GM19238 (cell line): ENCODE measurements around the gene LRP4.
"Not testable (repeated sequence)": the region's sequence is repeated elsewhere in the genome, so short reads cannot be mapped to it uniquely, and the experiment has no call there.

Experiments
- DNase-seq: peaks from one replicate; pipeline ENCODE4 v3.0.0; 2011; ENCODE audit warnings: low spot score; ENCODE audit not compliant: insufficient read length

Gene LRP4, protein sequence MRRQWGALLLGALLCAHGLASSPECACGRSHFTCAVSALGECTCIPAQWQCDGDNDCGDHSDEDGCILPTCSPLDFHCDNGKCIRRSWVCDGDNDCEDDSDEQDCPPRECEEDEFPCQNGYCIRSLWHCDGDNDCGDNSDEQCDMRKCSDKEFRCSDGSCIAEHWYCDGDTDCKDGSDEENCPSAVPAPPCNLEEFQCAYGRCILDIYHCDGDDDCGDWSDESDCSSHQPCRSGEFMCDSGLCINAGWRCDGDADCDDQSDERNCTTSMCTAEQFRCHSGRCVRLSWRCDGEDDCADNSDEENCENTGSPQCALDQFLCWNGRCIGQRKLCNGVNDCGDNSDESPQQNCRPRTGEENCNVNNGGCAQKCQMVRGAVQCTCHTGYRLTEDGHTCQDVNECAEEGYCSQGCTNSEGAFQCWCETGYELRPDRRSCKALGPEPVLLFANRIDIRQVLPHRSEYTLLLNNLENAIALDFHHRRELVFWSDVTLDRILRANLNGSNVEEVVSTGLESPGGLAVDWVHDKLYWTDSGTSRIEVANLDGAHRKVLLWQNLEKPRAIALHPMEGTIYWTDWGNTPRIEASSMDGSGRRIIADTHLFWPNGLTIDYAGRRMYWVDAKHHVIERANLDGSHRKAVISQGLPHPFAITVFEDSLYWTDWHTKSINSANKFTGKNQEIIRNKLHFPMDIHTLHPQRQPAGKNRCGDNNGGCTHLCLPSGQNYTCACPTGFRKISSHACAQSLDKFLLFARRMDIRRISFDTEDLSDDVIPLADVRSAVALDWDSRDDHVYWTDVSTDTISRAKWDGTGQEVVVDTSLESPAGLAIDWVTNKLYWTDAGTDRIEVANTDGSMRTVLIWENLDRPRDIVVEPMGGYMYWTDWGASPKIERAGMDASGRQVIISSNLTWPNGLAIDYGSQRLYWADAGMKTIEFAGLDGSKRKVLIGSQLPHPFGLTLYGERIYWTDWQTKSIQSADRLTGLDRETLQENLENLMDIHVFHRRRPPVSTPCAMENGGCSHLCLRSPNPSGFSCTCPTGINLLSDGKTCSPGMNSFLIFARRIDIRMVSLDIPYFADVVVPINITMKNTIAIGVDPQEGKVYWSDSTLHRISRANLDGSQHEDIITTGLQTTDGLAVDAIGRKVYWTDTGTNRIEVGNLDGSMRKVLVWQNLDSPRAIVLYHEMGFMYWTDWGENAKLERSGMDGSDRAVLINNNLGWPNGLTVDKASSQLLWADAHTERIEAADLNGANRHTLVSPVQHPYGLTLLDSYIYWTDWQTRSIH (N-terminal part only)

DNA sequence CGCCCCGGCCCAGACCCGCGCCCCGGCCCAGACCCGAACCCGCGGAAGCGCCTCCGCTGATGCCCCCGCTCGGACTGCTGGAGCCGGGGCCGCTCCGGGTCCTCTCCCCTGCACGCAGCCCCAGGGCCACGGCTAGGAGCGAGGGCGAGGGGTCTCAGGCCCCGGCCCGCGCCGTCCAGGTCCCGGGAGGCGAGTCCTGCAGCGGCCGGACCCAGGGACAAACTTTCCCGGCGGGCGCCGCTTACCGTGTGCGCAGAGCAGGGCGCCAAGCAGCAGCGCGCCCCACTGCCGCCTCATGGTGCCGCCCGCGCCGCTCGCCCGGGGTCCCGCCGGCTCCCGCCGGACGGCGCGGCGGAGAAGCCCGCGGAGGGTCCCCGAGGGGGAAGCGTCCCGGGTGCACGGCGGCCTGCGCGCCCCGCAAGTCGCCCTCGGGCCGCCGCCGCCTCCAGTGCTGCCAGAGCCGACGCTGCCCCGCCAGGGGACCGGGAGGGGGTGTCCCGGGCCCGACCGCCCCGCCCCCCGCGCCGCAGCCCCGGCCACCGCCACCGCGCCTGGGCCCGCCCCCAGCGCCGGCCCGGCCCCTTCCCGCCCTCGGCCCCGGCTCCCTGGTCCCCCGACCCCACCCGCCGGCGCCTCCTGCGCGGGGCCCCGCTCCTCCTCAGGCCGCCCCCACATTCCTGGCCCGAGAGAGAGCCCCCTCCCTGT is at the start of gene LRP4:
LRP4 (minus strand) TSS at position 468 of the 705 bp plus-strand sequence; CDS start at position 297, 171 bp downstream.
- peak; percentile 57 for DNase-seq

DNA sequence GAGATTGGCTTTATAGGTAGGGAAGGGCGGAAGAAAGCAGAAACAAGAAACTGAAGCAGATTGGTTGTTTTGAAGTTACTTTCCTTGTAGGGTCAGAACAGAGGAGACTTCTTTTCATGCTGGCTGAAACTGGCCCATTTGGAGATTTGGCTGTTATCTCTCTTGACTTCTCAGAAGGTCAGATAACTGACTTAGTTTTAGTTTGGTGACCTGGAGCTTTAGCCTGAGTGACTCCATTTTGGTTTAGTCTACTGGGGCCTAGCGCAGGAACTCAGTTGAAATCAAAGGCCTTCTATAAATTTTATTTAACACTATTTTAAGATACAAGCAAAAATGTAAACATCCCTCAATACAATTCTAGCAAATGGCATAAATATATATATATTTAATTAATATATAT is 49.6 kb upstream of the LRP4 start:
- no peak for DNase-seq

DNA sequence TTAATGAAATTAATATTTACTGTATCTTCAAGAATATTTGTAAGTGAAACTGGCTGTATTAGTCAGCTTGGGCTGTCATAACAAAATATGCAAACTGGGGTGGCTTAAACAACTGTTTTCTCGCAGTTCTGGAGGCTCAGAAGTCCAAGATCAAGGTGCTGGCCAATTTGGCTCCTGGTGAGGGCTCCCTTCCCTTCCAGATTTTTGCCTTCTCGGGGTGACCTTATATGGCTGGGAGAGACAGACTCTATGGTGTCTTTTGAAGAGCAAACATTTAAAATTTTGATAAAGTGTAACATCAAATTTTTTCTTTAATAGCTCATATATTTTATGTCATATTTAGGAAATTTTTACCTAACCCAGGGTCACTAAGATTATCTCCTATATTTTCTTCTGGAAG is 48.4 kb upstream of the LRP4 start:
- no peak for DNase-seq

DNA sequence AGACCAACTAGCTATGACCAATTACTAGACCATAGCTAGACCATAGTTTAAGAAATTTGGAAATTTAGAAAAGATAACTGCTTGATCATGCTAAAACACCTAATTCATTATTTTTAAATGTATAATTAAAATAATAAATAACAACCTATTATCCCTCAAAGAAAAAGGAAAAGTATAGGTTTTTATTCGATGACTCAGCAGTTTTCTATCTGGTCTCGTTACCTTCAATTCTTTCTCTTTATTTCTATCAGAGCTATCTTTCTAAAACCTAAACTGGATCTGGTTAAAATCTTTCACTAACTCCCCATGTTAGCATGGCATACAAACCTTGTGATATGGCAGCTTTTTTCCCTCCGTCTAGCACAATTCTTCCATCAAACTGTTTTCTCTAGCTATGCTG is 45.5 kb upstream of the LRP4 start:
- no peak for DNase-seq

DNA sequence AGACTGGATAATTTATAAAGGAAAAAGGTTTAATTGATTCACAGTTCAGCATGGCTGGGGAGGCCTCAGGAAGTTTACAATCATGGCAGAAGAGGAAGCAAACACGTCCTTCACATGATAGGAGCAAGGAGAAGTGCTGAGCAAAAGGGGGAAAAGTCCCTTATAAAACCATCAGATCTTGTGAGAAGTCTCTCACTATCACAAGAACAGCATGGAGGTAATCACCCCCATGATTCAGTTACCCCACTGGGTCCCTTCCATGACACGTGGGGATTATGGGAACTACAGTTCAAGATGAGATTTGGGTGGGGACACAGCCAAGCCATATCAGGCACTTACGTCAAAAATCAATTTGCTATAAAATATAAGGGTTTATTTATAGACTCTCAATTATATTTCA is 43.5 kb upstream of the LRP4 start:
- not testable (repeated sequence) for DNase-seq

DNA sequence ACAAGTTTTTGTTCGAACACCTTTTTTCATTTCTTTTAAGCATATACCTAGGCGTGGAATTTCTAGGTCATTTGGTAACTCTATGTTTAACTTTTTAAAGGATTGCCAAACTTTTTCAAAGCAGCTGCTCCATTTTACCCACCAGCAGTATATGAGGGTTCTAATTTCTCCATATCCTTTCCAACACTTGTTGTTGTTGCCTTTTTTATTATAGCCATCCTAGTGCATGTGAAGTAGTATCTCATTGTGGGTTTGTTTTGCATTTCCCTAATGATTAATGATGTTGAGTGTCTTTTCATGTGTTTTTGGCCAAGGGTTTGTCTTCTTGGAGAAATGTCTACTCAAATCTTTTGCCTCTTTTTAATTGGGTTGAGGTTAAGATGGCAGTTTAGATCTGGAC is 42.7 kb upstream of the LRP4 start:
- DNase-seq = no peak

DNA sequence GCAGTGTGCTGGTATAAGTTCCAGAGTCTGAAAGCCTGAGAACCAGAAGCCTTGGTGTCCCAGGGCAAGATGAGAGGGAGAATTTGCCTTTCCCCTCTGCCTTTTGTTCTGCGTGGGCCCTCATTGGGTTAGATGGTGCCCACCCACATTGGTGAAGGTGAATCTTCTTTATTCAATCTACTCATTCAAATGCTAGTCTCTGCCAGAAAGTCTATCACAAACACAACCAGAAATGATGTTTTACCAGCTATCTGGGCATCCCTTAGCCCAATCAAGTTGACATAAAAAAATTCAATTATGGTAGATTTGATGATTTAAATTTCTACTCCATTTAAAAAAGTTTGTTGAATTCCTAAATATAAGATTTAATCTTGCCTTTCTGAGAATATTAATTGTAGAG is 40.4 kb upstream of the LRP4 start:
- DNase-seq = no peak

DNA sequence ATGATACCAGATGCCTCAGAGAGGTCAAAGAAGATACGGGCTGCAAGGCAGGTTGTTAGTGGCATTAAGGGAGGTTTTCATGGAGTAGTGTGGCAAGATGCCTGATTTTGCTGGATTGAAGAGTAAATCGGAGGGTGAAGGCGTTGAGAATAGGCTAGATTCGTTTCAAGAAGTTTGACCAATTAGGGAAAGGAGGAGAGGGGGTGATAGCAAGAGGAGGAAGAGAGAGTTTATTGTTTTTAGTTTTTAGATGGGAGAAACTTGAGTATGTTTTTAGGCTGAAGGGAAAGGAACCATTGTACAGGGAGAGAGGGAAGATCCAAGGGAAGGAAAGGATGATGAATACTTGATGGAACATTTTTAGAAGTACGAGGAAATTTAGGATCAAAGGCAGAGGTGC is 34.7 kb upstream of the LRP4 start:
- DNase-seq = no peak

DNA sequence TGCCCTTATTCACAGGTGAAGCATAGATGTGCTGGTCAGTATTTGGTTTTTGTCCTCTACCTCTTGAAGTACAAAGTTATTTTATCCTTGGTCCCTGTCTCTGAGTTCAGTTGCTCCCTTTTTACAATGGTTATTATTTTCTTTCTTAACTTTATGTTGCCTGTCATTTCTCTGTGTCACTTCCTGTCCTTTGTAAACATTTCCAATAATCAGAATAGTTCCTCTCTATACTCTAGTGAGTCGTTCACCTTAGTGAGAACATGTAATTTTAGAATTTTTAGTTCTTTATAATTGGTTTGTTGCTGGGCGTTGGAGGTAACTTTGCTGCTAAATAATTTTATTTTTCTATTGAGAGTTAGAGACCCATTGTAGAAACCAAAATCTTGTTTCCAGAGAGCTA is 34.2 kb upstream of the LRP4 start:
- DNase-seq = no peak

DNA sequence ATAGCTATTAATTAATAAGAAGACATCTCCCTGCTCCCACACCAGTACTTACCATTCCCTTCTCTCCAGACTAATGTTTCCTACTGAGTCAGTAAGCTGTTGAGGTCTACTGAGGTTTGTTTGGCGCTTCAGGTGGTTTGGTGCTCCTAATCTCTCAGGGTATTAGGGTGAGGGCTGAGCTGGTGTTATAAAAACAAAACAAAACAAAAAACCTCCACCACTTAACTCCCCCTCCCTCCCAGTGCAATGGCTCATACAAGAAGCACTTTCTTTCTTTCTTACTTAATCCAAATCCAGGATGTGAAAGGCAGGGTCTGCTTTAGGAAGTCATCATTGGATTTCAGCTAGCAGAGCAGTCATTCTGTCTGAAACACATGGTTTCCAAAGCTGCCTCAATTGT is 33.5 kb upstream of the LRP4 start:
- no peak for DNase-seq

DNA sequence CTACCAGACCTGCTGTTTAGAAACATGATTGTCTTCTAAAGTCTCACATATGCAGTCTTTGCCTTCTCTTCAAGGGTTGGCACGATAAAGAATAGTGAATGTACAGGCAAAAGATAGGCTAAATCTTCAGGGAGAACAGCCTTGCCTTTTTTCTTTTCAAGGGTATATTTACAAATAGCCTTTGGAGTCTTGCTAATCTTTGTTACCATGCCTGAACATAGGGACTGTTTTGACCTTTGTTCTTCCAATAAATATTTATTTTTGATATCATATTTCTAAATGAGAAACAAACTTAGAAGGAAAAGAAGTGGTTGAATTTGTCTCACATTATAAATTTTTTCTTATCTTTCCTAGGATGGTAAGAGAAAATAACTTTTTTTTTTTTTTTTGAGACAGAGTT is 30.9 kb upstream of the LRP4 start:
- DNase-seq = no peak

DNA sequence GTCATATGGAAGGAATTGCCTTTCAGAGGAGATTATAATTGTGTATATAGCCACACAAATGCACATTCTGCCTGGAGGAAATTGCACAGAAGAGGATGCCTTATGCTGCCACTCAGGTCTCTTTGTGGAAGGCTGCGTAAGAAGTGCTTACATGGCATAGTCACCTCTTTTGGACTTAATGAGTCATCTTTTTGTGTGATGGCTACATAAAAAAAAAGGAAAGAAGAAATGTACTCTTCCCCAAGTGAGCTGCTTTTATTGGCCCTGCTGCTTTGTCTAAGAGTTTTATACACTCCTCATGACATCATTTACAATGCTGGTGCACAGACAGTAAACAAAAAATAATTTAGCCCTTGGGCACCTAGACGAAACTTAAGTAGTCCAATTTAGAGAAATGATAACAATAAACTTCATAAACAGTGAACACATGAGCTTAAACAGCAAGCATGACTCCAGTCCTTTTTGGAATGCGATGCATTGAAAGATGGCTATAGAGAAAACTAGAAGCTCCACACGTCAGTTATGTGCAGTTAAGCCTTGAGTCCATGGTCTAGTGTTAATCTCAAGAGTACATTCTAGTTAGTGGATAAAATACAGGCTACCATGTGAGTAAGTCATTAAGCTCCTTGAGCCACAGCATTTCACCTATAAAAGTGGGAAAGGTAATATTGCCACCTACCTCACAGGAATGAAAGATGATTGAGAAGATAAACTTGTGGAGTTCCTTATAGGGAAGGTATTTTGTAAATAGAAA is 30.2 kb upstream of the LRP4 start:
- no peak for DNase-seq

DNA sequence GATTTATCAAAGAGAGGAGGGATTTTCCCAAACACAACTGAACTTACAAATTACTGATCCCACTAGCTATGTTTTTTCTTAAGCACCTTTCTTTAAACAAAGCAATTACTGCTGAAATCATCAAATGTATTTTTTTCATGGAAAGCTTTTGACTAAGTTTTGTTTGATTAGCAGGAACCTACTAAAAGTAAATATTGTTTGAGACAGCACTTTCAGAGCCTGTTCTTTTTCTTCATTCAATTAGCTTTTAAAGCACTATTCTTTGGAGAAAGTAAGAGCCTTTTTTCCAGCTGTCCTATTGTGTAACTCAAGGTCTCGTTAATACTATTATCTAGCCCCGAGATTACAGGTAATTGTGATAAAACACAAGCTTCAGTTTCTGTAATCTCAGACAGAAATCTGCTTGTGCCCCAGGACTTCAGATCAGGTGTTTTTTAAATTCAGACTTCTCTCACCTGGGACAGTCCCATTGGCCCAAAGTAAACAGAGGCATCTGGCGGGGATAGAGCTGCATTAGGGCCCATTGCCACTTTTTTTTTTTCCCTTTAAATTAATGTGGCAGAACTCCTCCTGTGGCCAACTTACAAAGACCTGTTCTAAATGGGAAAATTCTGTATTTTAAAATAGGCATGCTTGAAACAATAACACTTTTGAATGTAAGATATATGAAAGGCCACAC is 29.2 kb upstream of the LRP4 start:
- DNase-seq = no peak

DNA sequence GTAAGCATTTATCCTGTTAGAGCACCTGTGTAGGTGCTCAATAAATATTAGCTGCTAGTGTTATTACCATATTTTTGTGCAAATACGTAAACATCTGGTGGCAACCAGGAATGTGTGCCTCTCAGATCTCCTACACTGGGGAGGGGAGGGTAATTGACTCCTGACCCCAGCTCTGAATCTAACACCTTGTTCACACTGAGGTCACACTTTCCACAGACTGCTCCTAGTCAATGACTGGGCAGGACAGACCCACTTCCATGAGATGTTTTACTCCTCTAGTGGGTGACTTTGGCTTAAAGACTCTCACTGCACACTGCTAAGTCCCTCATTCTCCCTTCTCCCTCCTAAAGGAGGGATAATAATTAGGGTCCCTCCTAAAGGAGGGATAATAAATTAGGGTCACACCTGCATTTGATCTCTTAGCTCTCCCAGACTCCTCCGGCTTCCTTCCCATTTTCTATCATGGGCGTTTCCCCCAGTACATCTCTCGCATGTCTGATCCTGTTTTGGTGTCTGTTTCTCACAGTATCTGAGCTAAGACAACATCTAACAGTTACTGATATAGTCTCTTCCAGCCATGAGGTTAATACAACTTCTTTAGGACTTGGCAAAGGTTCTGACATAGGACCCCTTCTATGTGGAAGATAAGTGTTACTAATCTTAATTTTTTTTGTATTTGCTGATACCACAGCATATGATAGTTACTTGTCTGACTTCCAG is 26.2 kb upstream of the LRP4 start:
- DNase-seq = no peak

DNA sequence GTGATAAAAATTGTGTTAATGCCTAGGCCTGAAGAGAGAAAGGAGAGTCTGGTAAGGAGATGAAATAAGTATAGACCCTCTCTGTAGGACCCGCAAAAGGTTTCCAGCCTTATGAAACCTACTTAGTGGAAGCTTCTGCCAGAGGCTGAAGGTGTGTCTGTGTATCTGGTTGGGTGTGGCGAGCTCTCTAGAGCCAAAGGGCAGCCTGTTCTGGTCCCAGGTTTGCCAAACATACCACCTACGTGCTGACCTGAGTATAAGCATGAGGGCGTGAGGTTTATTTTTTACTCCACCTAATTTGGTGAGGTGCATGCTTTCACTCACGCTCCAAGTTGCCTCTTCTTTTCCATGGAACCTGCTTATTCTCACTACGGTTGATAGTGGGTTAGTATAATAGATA is 23.8 kb upstream of the LRP4 start:
- no peak for DNase-seq

DNA sequence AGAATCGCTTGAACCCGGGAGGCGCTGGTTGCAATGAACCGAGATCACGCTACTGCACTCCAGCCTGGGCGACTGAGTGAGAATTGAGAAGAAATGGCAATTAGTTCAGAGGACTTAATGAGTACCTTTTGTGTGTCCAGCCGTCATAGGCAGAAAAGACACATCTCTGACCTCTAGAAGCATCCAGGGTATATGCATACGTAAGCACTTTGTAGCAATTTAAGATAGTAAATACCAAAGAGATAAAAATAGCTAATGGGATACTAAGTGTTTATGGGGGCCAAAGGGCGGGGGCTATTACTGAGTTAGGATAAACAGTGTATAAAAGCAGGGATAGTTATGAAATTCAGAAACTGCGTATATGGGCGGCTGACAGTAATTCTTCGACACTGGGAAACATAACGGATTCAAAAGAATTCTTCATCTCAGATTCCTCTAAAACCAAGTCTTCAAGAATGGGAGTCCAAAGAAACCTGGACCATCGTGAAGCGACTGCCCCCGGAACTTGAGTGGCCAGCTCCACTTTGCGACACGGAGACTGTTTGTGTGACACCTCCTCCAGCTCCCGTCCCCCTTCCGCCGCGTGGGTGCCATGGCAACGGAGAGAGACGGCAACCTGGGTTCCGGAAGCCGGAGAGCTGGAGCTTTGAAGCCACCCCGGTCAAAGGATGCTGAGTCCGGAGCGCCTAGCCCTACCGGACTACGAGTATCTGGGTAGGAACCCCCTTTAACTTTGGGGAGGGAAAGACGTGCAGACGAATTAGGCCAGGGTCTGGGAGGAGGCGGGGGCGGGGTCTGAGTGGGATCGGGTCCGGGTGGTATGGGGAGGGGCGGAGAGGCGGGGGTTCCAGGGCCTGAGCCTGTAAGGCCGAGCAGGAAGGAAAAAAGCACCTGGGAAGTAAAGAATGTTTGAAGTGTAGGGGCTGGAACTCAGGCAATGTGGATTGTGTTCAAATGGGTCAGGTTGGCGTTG is 18.1 kb upstream of the LRP4 start, which contains the start of gene CSTPP1:
CSTPP1 (plus strand) TSS at position 624 of the 973 bp plus-strand sequence; CDS start at position 669, 45 bp downstream.
- peak; percentile 98 for DNase-seq

DNA sequence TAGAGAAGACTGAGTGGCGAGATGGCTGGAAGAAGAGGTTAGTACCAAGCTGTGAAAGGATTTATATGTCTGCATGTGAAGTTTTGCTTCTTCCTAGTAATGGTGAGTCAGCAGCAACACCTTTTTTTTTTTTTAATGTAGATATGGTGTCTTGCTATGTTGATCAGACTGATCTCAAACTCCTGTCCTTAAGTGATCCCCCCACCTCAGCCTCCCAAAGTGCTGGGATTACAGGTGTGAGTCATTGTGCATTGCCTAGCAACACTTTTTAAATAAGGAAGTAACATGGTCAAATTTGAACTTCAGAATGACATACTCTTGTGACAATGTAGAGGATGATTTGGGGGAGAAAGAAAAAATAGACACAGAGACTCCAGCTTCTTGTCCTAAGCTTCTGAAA is 11.7 kb upstream of the LRP4 start:
- DNase-seq = no peak

DNA sequence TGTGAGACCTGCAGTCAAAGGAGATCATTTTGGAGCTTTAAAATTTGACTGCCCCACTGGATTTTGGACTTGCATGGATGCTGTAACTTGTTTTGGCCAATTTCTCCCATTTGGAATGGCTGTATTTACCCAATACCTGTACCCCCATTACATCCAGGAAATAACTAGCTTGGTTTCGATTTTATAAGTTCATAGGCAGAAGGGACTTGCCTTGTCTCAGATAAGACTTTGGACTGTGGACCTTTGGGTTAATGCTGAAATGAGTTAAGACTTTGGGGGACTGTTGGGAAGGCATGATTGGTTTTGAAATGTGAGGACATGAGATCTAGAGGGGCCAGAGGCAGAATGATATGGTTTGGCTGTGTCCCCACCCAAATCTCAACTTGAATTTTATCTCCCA is 10.4 kb upstream of the LRP4 start:
- DNase-seq = not testable (repeated sequence)
